ENCODE data around the gene TCHP. TPM values are rescaled to one million over a fixed set of nuclear protein-coding genes. Genes with fewer than 3 reads are reported as not detected.

TCHP gene
- total and polyA plus RNA-seq, 2 of the 13 experiments (the other 11 are each of a cell fraction or from before 2014, with no cell fraction given) = 6.7 to 12.2 TPM

DNA sequence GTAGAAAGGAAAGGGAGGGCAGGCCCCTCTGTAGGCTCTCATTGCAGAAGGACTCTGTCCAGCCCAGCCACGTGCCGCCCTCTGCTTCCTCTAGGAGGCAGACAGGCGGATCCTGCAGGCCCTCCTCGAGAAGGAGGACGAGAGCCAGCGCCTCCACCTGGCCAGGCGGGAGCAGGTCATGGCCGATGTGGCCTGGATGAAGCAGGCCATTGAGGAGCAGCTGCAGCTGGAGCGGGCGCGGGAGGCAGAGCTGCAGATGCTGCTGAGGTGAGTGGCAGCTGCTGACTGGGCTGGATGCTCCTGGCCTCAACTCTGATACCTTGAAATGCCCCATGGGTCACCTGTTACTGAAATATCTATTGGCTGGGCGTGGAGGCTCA lies 10.9 kb downstream of the TCHP start (continued):
- no peak for TF ChIP-seq CHD4 (IDR thresholded peaks at IDR 0.05; ENCODE audit: borderline replicate concordance, low read length)
- no peak for TF ChIP-seq KDM1A (CRISPR knock-in tag; IDR thresholded peaks at IDR 0.05)
- TF ChIP-seq MEIS2 (CRISPR knock-in tag; IDR thresholded peaks at IDR 0.05) = no peak
- TF ChIP-seq SP1 (IDR thresholded peaks at IDR 0.05) = no peak
- TF ChIP-seq SP1 (CRISPR knock-in tag; IDR thresholded peaks at IDR 0.05) = 0 out of 2 replicates have a peak, but pooled peaks have one; percentile 9
- no peak for TF ChIP-seq ZKSCAN1 (IDR thresholded peaks at IDR 0.05; ENCODE audit: low read length)
- TF ChIP-seq ZNF660 (CRISPR knock-in tag; IDR thresholded peaks at IDR 0.05; ENCODE audit: borderline replicate concordance, low read depth) = no peak
- TF ChIP-seq, protein P1, sequence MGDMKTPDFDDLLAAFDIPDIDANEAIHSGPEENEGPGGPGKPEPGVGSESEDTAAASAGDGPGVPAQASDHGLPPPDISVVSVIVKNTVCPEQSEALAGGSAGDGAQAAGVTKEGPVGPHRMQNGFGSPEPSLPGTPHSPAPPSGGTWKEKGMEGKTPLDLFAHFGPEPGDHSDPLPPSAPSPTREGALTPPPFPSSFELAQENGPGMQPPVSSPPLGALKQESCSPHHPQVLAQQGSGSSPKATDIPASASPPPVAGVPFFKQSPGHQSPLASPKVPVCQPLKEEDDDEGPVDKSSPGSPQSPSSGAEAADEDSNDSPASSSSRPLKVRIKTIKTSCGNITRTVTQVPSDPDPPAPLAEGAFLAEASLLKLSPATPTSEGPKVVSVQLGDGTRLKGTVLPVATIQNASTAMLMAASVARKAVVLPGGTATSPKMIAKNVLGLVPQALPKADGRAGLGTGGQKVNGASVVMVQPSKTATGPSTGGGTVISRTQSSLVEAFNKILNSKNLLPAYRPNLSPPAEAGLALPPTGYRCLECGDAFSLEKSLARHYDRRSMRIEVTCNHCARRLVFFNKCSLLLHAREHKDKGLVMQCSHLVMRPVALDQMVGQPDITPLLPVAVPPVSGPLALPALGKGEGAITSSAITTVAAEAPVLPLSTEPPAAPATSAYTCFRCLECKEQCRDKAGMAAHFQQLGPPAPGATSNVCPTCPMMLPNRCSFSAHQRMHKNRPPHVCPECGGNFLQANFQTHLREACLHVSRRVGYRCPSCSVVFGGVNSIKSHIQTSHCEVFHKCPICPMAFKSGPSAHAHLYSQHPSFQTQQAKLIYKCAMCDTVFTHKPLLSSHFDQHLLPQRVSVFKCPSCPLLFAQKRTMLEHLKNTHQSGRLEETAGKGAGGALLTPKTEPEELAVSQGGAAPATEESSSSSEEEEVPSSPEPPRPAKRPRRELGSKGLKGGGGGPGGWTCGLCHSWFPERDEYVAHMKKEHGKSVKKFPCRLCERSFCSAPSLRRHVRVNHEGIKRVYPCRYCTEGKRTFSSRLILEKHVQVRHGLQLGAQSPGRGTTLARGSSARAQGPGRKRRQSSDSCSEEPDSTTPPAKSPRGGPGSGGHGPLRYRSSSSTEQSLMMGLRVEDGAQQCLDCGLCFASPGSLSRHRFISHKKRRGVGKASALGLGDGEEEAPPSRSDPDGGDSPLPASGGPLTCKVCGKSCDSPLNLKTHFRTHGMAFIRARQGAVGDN (CRISPR knock-in tag; IDR thresholded peaks at IDR 0.05) = peak; percentile 67
- 0 out of 2 replicates have a peak, but pooled peaks have one; percentile 37 for TF ChIP-seq BORCS8-MEF2B (CRISPR knock-in tag; IDR thresholded peaks at IDR 0.05)
- no peak for TF ChIP-seq ZNF766 (CRISPR knock-in tag; IDR thresholded peaks at IDR 0.05; ENCODE audit: borderline replicate concordance)
- peak; percentile 51; the same call in 1 of the 3 replicates for TF ChIP-seq MXI1 (IDR thresholded peaks at IDR 0.05; ENCODE audit: borderline replicate concordance, low read depth, low read length)
- no peak for TF ChIP-seq RFXANK (CRISPR knock-in tag; IDR thresholded peaks at IDR 0.05)
- peak; percentile 26 for TF ChIP-seq YY1 (IDR thresholded peaks at IDR 0.05; ENCODE audit: insufficient read depth, insufficient replicate concordance, low read depth, low read length)
- TF ChIP-seq ELF1 (CRISPR knock-in tag; IDR thresholded peaks at IDR 0.05) = no peak
- peak; percentile 41; the same call in 1 of the 2 replicates for TF ChIP-seq NFKB2 (CRISPR knock-in tag; IDR thresholded peaks at IDR 0.05; ENCODE audit: borderline replicate concordance)
- TF ChIP-seq HMGXB3 (CRISPR knock-in tag; IDR thresholded peaks at IDR 0.05; ENCODE audit: borderline replicate concordance) = no peak
- TF ChIP-seq, protein P2, sequence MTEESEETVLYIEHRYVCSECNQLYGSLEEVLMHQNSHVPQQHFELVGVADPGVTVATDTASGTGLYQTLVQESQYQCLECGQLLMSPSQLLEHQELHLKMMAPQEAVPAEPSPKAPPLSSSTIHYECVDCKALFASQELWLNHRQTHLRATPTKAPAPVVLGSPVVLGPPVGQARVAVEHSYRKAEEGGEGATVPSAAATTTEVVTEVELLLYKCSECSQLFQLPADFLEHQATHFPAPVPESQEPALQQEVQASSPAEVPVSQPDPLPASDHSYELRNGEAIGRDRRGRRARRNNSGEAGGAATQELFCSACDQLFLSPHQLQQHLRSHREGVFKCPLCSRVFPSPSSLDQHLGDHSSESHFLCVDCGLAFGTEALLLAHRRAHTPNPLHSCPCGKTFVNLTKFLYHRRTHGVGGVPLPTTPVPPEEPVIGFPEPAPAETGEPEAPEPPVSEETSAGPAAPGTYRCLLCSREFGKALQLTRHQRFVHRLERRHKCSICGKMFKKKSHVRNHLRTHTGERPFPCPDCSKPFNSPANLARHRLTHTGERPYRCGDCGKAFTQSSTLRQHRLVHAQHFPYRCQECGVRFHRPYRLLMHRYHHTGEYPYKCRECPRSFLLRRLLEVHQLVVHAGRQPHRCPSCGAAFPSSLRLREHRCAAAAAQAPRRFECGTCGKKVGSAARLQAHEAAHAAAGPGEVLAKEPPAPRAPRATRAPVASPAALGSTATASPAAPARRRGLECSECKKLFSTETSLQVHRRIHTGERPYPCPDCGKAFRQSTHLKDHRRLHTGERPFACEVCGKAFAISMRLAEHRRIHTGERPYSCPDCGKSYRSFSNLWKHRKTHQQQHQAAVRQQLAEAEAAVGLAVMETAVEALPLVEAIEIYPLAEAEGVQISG (CRISPR knock-in tag; IDR thresholded peaks at IDR 0.05) = peak; percentile 80
- no peak for TF ChIP-seq KLF9 (CRISPR knock-in tag; IDR thresholded peaks at IDR 0.05; ENCODE audit: low read depth)
- no peak for TF ChIP-seq ZSCAN9 (CRISPR knock-in tag; IDR thresholded peaks at IDR 0.05; ENCODE audit: borderline replicate concordance)
- TF ChIP-seq MED13 (CRISPR knock-in tag; IDR thresholded peaks at IDR 0.05) = no peak

Measured in HepG2 (cell line).